Measurements from ENCODE around the gene CSPG4.

Gene CSPG4

DNA sequence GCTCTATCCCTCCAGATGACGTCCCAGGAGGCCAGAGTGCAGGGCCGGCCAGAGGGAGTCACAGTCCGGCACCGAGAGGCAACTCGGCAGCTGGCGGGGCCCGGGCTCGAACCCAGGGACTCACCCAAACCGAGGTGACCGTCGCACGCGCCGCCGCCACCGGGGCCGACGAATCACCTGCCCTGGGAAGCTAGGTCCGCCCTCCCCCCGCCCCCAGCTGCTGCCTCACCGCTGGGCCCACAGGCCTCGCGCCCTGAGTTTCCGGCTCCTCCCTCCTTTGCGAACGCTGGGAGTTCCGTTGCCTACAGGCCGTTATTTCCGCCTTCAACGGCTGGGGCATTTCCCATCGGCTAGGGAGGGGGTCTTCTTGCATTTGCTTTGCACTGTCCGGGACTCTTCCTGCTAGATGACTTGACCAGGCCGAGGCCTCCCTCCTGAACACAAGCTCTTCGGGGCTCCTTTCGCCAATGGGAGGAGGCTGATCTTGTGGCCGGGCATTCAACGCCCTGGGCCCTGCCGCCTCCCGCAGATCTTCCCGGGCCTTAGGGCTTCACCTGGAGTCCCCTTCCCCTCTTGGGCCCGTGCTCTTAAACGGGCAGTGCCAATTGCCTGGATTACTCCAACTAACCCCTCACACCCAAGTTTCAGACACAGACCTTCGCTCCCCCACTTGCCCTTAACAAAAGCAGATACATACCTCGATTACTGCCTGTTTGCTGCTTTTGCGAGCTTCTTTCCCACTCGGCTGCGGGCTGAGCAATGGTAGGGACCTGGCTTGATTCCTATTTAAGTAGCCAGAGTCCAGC, 86.9 kb downstream of the CSPG4 start, which contains the start of gene SNUPN:
Gene SNUPN (minus strand): TSS at position 184 of the 806 bp plus-strand sequence. CDS start 4,674 bp downstream, outside the sequence.
- H3K4me3 ChIP-seq: peak within 1 kb of the TSS; percentile 90
- peak within 1 kb of the TSS; percentile 93 to 96 for H3K27ac ChIP-seq
- TF ChIP-seq, protein P1, sequence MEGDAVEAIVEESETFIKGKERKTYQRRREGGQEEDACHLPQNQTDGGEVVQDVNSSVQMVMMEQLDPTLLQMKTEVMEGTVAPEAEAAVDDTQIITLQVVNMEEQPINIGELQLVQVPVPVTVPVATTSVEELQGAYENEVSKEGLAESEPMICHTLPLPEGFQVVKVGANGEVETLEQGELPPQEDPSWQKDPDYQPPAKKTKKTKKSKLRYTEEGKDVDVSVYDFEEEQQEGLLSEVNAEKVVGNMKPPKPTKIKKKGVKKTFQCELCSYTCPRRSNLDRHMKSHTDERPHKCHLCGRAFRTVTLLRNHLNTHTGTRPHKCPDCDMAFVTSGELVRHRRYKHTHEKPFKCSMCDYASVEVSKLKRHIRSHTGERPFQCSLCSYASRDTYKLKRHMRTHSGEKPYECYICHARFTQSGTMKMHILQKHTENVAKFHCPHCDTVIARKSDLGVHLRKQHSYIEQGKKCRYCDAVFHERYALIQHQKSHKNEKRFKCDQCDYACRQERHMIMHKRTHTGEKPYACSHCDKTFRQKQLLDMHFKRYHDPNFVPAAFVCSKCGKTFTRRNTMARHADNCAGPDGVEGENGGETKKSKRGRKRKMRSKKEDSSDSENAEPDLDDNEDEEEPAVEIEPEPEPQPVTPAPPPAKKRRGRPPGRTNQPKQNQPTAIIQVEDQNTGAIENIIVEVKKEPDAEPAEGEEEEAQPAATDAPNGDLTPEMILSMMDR (IDR thresholded peaks at IDR 0.05): no peak
- peak; percentile 96 for DNase-seq (ENCODE audit: low spot score)

Measured in coronary artery (tissue), 2 donors.